A549 (cell line): ENCODE measurements around the gene BRD1. TPM values are rescaled to one million over a fixed set of nuclear protein-coding genes. Genes with fewer than 3 reads are reported as not detected.

Source experiments
- ATAC-seq, 2 experiments: fragments of 200-7000 bp in 1 of 2; fragments of >200 bp in 1 of 2; cut with Nextera tagmentation in 1 of 2; cut with Tn5 transposase in 1 of 2; 3 replicates each; pipeline versions ENCODE4 v1.8.0 to v1.9.1; 2018 to 2020; ENCODE audit warnings: mild to moderate bottlenecking in 1 of 2, moderate library complexity in 1 of 2
- CTCF ChIA-PET: fragments of 300-600 bp; sonication (Branson Sonifier 250); formaldehyde crosslinking; extraction: SDS; loops from one replicate; lab custom pipeline; 2021; ENCODE audit warnings: antibody characterized with exemption, inconsistent platforms; lab: Yijun Ruan, JAX
- POLR2A ChIA-PET: fragments of 350-600 bp; formaldehyde crosslinking; extraction: SDS; loops from one replicate; lab custom pipeline; 2021; ENCODE audit warnings: antibody characterized with exemption, inconsistent platforms; lab: Yijun Ruan, JAX
- DNase-seq, 2 experiments: peaks; one replicate each; pipeline versions ENCODE4 v3.0.0 to v3.0.0-alpha.2; 2011 to 2016; ENCODE audit warnings: low read depth in 1 of 2, low spot score in 1 of 2
- FAIRE-seq: peaks from 2 replicates; lab custom pipeline; 2011; peaks lifted over from hg19 to GRCh38; lab: Jason Lieb, UNC
- H3K27ac ChIP-seq, 2 experiments: fragments of >200 bp; sonication (Bioruptor Twin); formaldehyde crosslinking; 3 replicates each; pipeline ENCODE4 v1.5.1; 2016 to 2017
- H3K4me1 ChIP-seq: fragments of >200 bp; sonication (Bioruptor Twin); formaldehyde crosslinking; 3 replicates; pipeline ENCODE4 v1.6.1; 2016
- H3K4me2 ChIP-seq: fragments of >200 bp; sonication (Bioruptor Twin); formaldehyde crosslinking; 3 replicates; pipeline ENCODE4 v1.6.1; 2016
- H3K4me3 ChIP-seq: fragments of >200 bp; sonication (Bioruptor Twin); formaldehyde crosslinking; 3 replicates; pipeline ENCODE4 v1.5.1; 2016
- H3K9me3 ChIP-seq: fragments of >200 bp; sonication (Bioruptor Twin); formaldehyde crosslinking; 3 replicates; pipeline ENCODE4 v1.6.1; 2016
- BHLHE40 ChIP-seq: IDR thresholded peaks from 2 replicates; pipeline ENCODE4 v1.6.1; 2012; ENCODE audit warnings: low read depth, low read length, inconsistent platforms
- CEBPB ChIP-seq, 2 experiments: fragments of >200 bp in 1 of 2; sonication (Bioruptor Twin) in 1 of 2; formaldehyde crosslinking in 1 of 2; IDR thresholded peaks; 2 replicates each; pipeline ENCODE4 v1.6.1; 2012 to 2016
- CHD2 ChIP-seq: fragments of 150-350 bp; IDR thresholded peaks from 2 replicates; pipeline ENCODE4 v1.6.1; 2014; ENCODE audit warnings: low read length; ENCODE audit not compliant: partially characterized antibody
- EHF ChIP-seq: fragments of 250-450 bp; sonication (Bioruptor Pico); IDR thresholded peaks from 2 replicates; pipeline ENCODE4 v1.5.0; 2020; ENCODE audit warnings: mild to moderate bottlenecking
- EHMT2 ChIP-seq: fragments of 200-600 bp; sonication (generic); IDR thresholded peaks from 2 replicates; pipeline ENCODE4 v1.6.1; 2016; ENCODE audit warnings: antibody characterized with exemption, low read depth, mild to moderate bottlenecking, moderate library complexity
- FOSL2 ChIP-seq, 2 experiments: fragments of 450-650 bp in 1 of 2; fragments of >200 bp in 1 of 2; sonication (Bioruptor Twin) in 1 of 2; formaldehyde crosslinking; IDR thresholded peaks; 2 replicates each; pipeline versions ENCODE4 v1.5.0 to v1.6.1; 2016 to 2020; ENCODE audit warnings: mild to moderate bottlenecking in 1 of 2, moderate library complexity in 1 of 2
- HOXA7 ChIP-seq: fragments of 250-450 bp; sonication (Bioruptor Pico); IDR thresholded peaks from 2 replicates; pipeline ENCODE4 v1.5.0; 2020; ENCODE audit warnings: mild to moderate bottlenecking, moderate library complexity
- HOXB13 ChIP-seq: fragments of 250-450 bp; sonication (Bioruptor Pico); IDR thresholded peaks from 2 replicates; pipeline ENCODE4 v1.5.0; 2020; ENCODE audit warnings: low read depth, mild to moderate bottlenecking, moderate library complexity
- HOXB5 ChIP-seq: fragments of 250-450 bp; sonication (Bioruptor Pico); IDR thresholded peaks from 2 replicates; pipeline ENCODE4 v1.5.0; 2020; ENCODE audit warnings: mild to moderate bottlenecking, moderate library complexity
- JUNB ChIP-seq: fragments of >200 bp; sonication (Bioruptor Twin); formaldehyde crosslinking; IDR thresholded peaks from 2 replicates; pipeline ENCODE4 v1.6.1; 2016
- KDM1A ChIP-seq: fragments of 200-600 bp; sonication (generic); IDR thresholded peaks from 2 replicates; pipeline ENCODE4 v1.6.1; 2016; ENCODE audit warnings: low read depth, mild to moderate bottlenecking
- KDM5A ChIP-seq: fragments of 200-600 bp; sonication (generic); IDR thresholded peaks from 2 replicates; pipeline ENCODE4 v1.6.1; 2016; ENCODE audit warnings: antibody characterized with exemption, mild to moderate bottlenecking
- MAZ ChIP-seq: fragments of 150-350 bp; IDR thresholded peaks from 2 replicates; pipeline ENCODE4 v1.6.1; 2014; ENCODE audit warnings: antibody characterized with exemption, low read depth, low read length, borderline replicate concordance
- POLR2AphosphoS2 ChIP-seq: conservative IDR thresholded peaks from 2 replicates; pipeline ENCODE4 v1.6.1; 2012; ENCODE audit warnings: low read length, improper control_type of control experiment, inconsistent platforms
- RARB ChIP-seq: fragments of 250-450 bp; sonication (Bioruptor Pico); IDR thresholded peaks from 2 replicates; pipeline ENCODE4 v1.8.0; 2021; ENCODE audit warnings: mild to moderate bottlenecking, moderate library complexity
- RFX5 ChIP-seq: fragments of 450-650 bp; IDR thresholded peaks from 2 replicates; pipeline ENCODE4 v1.7.1; 2014; ENCODE audit warnings: antibody characterized with exemption, mild to moderate bottlenecking, moderate library complexity
- ZFP36 ChIP-seq: fragments of 450-650 bp; IDR thresholded peaks from 2 replicates; pipeline ENCODE4 v1.6.1; 2014; ENCODE audit warnings: borderline replicate concordance; ENCODE audit not compliant: partially characterized antibody
- WGBS: methylation state at CpG from one replicate; pipeline ENCODE4 v1.1.6; 2017; ENCODE audit errors: missing lambda C conversion rate; 5-methylcytosine and 5-hydroxymethylcytosine counted together
- polyA plus RNA-seq, 4 experiments: library from polyadenylated mRNA; depleted of rRNA in 3 of 4; stranded (reverse); fragments of >200 nt; fragmentation: RNase III in 1 of 4; extraction: RNeasy Plus Mini Kit Qiagen cat#74134 plus additional on column Dnase treatment in 1 of 4; gene quantifications; 2 replicates in 3 of 4; 3 replicates in 1 of 4; pipeline ENCODE4 v1.2.3, GENCODE V29; 2011 to 2017
- TF ChIP-seq, protein P1 (sequence below): IDR thresholded peaks from 2 replicates; pipeline ENCODE4 v1.6.1; 2012

The BRD1 gene
- polyA plus RNA-seq, 2 of the 4 experiments (the other 2 are of a cell fraction): 3.7 to 11.5 TPM

DNA sequence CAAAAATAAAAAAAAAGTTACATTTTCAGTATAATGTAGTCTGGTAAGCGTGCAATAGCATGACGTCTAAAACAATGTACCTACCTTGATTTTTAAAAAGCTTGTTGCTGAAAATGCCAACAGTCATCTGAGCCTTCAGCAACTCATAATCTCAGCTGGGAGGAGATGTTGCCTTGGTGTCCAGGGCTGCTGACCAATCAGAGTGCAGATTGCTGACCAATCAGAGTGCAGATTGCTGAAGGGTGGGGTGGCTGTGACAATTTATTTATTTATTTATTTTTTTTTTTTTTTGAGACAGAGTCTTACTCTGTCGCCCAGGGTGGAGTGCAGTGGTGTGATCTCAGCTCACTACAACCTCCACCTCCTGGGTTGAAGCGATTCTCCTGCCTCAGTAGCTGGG, 43.8 kb upstream of the BRD1 start:
- H3K4me1 ChIP-seq: no peaks in the 10 kb centered on the region
- TF ChIP-seq FOSL2 (IDR thresholded peaks at IDR 0.05) (no peak), FOSL2 (CRISPR knock-in tag; IDR thresholded peaks at IDR 0.05) (no peak), HOXA7 (no peak), EHMT2 (no peak), MAZ (no peak), EHF (CRISPR knock-in tag) (no peak)
- TF ChIP-seq, all 56 proteins: peak for 0
- ATAC-seq: no peak
- ChIA-PET CTCF (no interaction called here), POLR2A (no interaction called here)
- FAIRE-seq: no peak
- DNase-seq: peak in 1 of 2 experiments; percentile 29
- H3K4me3 ChIP-seq: no peak overlapping the region
- H3K27ac ChIP-seq: no peak overlapping the region
- 99% methylated on average over 4 of the region's 4 CpGs for WGBS
- H3K9me3 ChIP-seq: peaks cover 22% of the 10 kb centered on the region
- no peak overlapping the region for H3K4me2 ChIP-seq

DNA sequence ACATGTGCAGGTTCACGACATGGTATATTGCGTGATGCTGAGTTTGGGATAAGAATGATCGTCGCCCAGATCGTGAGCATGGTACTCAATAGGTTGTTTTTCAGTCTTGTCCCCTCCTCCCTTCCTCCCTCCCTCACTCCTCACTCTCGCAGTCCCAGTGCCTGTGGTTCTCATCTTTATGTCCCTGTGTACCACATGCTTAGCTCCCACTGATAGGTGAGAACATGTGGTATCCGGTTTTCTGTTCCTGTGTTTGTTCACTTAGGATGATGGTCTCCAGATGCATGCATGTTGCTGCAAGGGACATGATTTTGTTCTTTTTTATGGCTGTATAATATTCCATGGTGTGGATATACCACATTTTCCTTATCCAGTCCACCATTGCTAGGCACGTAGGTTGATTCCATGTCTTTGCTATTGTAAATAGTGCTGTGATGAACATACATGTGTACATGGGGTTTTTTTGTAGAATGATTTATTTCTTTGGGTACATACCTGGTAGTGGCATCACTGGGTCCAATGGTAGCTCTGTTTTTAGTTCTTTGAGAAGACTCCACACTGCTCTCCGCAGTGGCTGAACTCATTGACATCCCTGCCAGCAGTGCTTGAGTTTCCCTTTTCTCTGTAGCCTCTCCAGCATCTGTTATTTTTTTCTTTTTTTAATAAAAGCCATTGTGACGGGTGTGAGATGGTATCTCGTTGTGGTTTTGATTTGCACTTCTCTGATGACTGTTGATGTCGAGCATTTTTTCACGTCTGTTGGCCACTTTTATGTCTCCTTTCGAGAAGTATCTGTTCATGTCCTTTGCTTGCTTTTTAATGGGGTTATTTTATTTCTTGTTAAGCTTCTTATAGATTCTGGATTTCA, 42.4 kb upstream of the BRD1 start:
- Histone ChIP-seq H3K4me3 (no peak overlapping the region), H3K9me3 (peaks cover 32% of the 10 kb centered on the region), H3K4me1 (no peaks in the 10 kb centered on the region), H3K4me2 (no peak overlapping the region), H3K27ac (no peak overlapping the region)
- TF ChIP-seq KDM1A (0 out of 2 replicates have a peak, but pooled peaks have one; percentile 27), CEBPB (IDR thresholded peaks at IDR 0.05) (no peak), JUNB (no peak), FOSL2 (IDR thresholded peaks at IDR 0.05) (no peak), FOSL2 (CRISPR knock-in tag; IDR thresholded peaks at IDR 0.05) (no peak), RFX5 (no peak), HOXB13 (CRISPR knock-in tag) (no peak)
- FAIRE-seq: no peak
- ATAC-seq: no peak
- CTCF ChIA-PET: no interaction called here
- no peak for DNase-seq
- POLR2A ChIA-PET: no interaction called here
- 94% methylated on average over 14 of the region's 14 CpGs for WGBS

DNA sequence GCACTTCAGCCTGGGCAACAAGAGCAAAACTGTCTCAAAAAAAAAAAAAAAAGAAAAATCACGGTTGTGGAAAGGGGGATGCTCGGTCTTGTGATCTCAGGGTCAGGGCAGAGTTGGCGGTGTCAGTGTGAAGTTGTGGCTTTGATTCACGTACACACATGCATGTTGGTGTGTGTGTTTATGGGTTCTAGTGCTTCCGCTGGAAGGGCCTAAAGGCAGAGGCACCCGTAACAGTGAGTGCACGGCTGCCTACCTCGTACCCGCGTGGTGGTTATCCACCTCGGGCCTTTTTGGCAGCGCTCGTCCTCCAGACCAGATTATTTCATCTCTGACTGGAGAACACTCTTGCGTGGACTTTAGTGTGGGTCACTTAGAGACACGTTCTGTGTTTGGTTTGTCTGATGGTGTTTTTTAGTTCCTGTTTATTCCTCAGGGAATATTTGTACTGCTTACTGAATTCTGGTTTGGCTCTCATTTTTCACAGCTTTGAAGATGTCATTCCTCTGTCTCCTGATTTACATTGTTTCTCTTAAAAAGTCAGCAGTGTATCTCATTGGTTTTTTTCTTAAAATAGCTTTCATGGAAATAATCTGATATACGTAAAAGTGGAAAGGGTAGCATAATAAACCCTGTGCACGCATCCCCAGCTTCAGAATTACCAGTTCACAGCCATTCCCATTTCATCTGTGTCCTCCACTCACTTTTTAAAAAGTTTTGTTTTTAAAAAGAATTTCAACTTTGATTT, 41.6 kb upstream of the BRD1 start:
- H3K4me1 ChIP-seq: no peaks in the 10 kb centered on the region
- 97% methylated on average over 17 of the region's 17 CpGs for WGBS
- ATAC-seq: no peak
- TF ChIP-seq POLR2AphosphoS2 (no peak), CHD2 (no peak), HOXB5 (CRISPR knock-in tag) (no peak), BHLHE40 (no peak)
- FAIRE-seq: no peak
- peaks cover 32% of the 10 kb centered on the region for H3K9me3 ChIP-seq
- ChIA-PET POLR2A (no interaction called here), CTCF (no interaction called here)
- no peak overlapping the region for H3K27ac ChIP-seq
- H3K4me3 ChIP-seq: no peak overlapping the region
- no peak for DNase-seq
- no peak overlapping the region for H3K4me2 ChIP-seq

DNA sequence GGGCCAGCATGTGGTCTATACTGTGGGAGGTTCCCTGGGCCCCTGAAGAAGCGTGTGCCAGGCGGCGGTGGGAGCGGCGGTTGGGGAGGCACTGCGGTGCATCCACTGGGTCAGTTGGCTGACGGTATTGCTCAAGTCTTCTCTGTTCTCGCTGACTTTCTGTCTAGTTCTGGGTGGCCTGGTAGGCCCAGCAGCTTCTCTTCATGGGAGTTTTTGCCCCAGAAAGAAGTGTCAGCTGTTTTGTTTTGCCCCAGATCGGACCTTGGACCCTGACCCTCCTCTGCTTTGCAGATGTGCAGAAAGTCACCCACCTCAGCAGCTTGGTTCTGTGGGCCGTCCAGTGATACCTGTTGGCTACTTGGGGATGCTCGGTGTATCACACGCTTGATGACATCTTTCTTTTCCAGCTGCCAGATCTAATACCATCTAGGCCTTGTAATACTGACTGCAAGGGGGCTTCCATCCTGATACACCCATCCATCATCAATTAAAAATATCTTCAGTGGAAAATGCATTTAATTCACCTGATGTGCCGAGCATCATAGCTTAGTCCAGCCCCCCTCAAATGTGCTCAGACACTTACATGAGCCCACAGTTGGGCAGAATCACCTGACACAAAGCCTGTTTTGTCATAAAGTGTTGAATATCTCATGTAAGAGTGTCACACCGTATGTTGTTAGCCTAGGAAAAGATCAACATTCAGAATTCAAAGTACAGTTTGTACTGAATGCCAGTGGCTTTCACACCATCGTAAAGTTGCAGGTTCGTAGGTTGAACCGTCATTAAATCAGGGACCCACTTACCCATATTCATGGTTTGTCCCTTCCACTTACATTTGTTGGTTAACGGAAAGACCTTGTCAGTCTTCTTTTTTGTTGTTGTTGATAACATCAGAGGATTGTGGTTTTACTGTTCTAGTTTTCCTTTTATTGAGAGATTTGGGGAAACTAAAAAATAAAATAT, 39.9 kb upstream of the BRD1 start:
- ATAC-seq: no peak
- no peak for DNase-seq
- Histone ChIP-seq H3K4me3 (no peak overlapping the region), H3K27ac (no peak overlapping the region), H3K9me3 (peaks cover 32% of the 10 kb centered on the region), H3K4me2 (no peak overlapping the region), H3K4me1 (no peaks in the 10 kb centered on the region)
- no peak for FAIRE-seq
- CTCF ChIA-PET: no interaction called here
- TF ChIP-seq EHF (CRISPR knock-in tag) (no peak), KDM5A (no peak), CEBPB (IDR thresholded peaks at IDR 0.05) (no peak), RFX5 (no peak), RARB (CRISPR knock-in tag) (no peak), ZFP36 (no peak)
- TF ChIP-seq, protein P1, sequence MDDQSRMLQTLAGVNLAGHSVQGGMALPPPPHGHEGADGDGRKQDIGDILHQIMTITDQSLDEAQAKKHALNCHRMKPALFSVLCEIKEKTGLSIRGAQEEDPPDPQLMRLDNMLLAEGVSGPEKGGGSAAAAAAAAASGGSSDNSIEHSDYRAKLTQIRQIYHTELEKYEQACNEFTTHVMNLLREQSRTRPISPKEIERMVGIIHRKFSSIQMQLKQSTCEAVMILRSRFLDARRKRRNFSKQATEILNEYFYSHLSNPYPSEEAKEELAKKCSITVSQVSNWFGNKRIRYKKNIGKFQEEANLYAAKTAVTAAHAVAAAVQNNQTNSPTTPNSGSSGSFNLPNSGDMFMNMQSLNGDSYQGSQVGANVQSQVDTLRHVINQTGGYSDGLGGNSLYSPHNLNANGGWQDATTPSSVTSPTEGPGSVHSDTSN: no peak
- TF ChIP-seq, all 56 proteins: peak for 0
- POLR2A ChIA-PET: no interaction called here
- WGBS: 94% methylated on average over 18 of the region's 18 CpGs
